Natural killer cell (primary cell): ENCODE measurements around the gene HNRNPU. TPM values are rescaled to one million over a fixed set of nuclear protein-coding genes. Genes with fewer than 3 reads are reported as not detected.

Source experiments
- ATAC-seq, 3 donors: fragments of 150-1000 bp in 2 of 3; fragments of 200-7000 bp in 1 of 3; cut with Tn5 transposase; 1 replicate in 1 of 3; 2 replicates in 2 of 3; pipeline ENCODE4 v1.10.0; 2021; ENCODE audit warnings: mild to moderate bottlenecking in 2 of 3, moderate library complexity in 2 of 3
- DNase-seq, 2 donors: peaks; one replicate each; pipeline versions ENCODE4 v3.0.0 to v3.0.0-alpha.2; 2013 to 2021; ENCODE audit warnings: mixed read lengths in 1 of 2
- H3K27ac ChIP-seq: one replicate; pipeline ENCODE4 v1.5.1; 2013; ENCODE audit warnings: mild to moderate bottlenecking, low read length
- H3K27me3 ChIP-seq: one replicate; pipeline ENCODE4 v1.6.1; 2013; ENCODE audit warnings: low read length; ENCODE audit not compliant: control insufficient read depth, insufficient read depth
- H3K36me3 ChIP-seq: one replicate; pipeline ENCODE4 v1.6.1; 2013; ENCODE audit warnings: low read length; ENCODE audit not compliant: control insufficient read depth, insufficient read depth
- H3K4me1 ChIP-seq: one replicate; pipeline ENCODE4 v1.6.1; 2013; ENCODE audit warnings: low read length; ENCODE audit not compliant: control insufficient read depth, insufficient read depth
- H3K4me3 ChIP-seq: one replicate; pipeline ENCODE4 v1.5.1; 2013; ENCODE audit warnings: low read length
- H3K9me3 ChIP-seq: one replicate; pipeline ENCODE4 v1.6.1; 2013; ENCODE audit warnings: low read length; ENCODE audit not compliant: control insufficient read depth, insufficient read depth
- H3K27ac Mint-ChIP-seq, 2 donors: one replicate each; pipeline ENCODE4 v1.8.0; 2022; ENCODE audit warnings: mild to moderate bottlenecking in 2 of 2, mixed read lengths in 2 of 2, moderate library complexity in 1 of 2
- H3K27me3 Mint-ChIP-seq, 2 donors: one replicate each; pipeline ENCODE4 v1.8.0; 2022; ENCODE audit warnings: low read depth in 2 of 2, mixed read lengths in 2 of 2
- H3K36me3 Mint-ChIP-seq: one replicate; pipeline ENCODE4 v1.8.0; 2022; ENCODE audit warnings: mixed read lengths
- H3K4me1 Mint-ChIP-seq, 2 donors: one replicate each; pipeline ENCODE4 v1.8.0; 2022; ENCODE audit warnings: mixed read lengths in 2 of 2
- H3K4me3 Mint-ChIP-seq: one replicate; pipeline ENCODE4 v1.8.0; 2022; ENCODE audit warnings: mild to moderate bottlenecking, moderate library complexity, mixed read lengths
- H3K9me3 Mint-ChIP-seq, 2 donors: one replicate each; pipeline ENCODE4 v1.8.0; 2022; ENCODE audit warnings: mixed read lengths in 2 of 2
- WGBS: methylation state at CpG from one replicate; pipeline ENCODE4 v1.1.7; 2013; ENCODE audit warnings: missing lambda C conversion rate; ENCODE audit not compliant: insufficient coverage; 5-methylcytosine and 5-hydroxymethylcytosine counted together
- intact Hi-C: fragments of 100-400 bp; cut with micrococcal nuclease; formaldehyde crosslinking; loops from one replicate; pipeline ENCODE4 v1.14.2; 2022
- total RNA-seq, 4 donors: library from RNA; stranded (reverse); fragments of 120-200 nt in 1 of 4; gene quantifications; one replicate each; pipeline versions ENCODE4 v1.2.3 to v1.2.4, GENCODE V29; 2013 to 2022
- TF ChIP-seq, protein P1 (sequence below): fragments of 200-600 bp; IDR thresholded peaks from one replicate; pipeline ENCODE4 v1.8.0; 2022; ENCODE audit warnings: antibody characterized with exemption

HNRNPU gene
- total RNA-seq, 3 donors from 2014 or later (not counting 1 experiment from before 2014, with no cell fraction given) = 467 to 603 (median 504) TPM

DNA sequence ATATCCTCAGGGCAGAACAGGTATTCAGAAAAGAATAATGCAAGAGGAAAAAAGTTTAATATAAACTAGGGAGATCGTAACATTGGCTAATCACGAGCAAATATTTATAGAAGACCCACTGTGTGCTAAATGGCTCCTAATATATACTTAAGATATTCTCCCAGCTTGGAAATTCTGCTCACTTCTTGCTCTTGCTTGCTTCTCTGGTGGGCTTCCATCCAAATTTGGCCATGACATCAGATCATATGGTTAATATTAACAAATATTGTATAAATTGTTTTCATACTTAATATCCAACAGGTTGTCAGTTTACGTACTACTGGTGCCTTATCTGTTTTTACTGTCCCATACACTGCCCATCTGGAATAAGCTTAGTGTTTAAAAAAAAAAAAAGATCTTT is 27.8 kb downstream of the HNRNPU start:
- H3K27ac Mint-ChIP-seq = peak overlapping the region; percentile 96 to 99
- peaks cover 48 to 59% of the 10 kb centered on the region in 2 donors for H3K4me1 Mint-ChIP-seq
- no peak for DNase-seq
- WGBS = no CpG with 5 or more reads among the region's 3 CpGs
- H3K4me3 Mint-ChIP-seq = peak overlapping the region; percentile 98
- Histone ChIP-seq H3K4me3 (peak overlapping the region; percentile 61), H3K9me3 (no peaks in the 10 kb centered on the region), H3K27ac (peak overlapping the region; percentile 99), H3K36me3 (peaks cover 10% of the 10 kb centered on the region), H3K4me1 (peaks cover 11% of the 10 kb centered on the region), H3K27me3 (no peaks in the 10 kb centered on the region)
- intact Hi-C loops = loop anchor here (2.0 kb wide), 1 partner anchor 14 kb away; no protein-coding TSS in a partner anchor
- ATAC-seq = no peak
- TF ChIP-seq, protein P1, sequence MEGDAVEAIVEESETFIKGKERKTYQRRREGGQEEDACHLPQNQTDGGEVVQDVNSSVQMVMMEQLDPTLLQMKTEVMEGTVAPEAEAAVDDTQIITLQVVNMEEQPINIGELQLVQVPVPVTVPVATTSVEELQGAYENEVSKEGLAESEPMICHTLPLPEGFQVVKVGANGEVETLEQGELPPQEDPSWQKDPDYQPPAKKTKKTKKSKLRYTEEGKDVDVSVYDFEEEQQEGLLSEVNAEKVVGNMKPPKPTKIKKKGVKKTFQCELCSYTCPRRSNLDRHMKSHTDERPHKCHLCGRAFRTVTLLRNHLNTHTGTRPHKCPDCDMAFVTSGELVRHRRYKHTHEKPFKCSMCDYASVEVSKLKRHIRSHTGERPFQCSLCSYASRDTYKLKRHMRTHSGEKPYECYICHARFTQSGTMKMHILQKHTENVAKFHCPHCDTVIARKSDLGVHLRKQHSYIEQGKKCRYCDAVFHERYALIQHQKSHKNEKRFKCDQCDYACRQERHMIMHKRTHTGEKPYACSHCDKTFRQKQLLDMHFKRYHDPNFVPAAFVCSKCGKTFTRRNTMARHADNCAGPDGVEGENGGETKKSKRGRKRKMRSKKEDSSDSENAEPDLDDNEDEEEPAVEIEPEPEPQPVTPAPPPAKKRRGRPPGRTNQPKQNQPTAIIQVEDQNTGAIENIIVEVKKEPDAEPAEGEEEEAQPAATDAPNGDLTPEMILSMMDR = no peak
- H3K9me3 Mint-ChIP-seq = no peaks in the 10 kb centered on the region
- H3K27me3 Mint-ChIP-seq = no peaks in the 10 kb centered on the region
- no peaks in the 10 kb centered on the region for H3K36me3 Mint-ChIP-seq

DNA sequence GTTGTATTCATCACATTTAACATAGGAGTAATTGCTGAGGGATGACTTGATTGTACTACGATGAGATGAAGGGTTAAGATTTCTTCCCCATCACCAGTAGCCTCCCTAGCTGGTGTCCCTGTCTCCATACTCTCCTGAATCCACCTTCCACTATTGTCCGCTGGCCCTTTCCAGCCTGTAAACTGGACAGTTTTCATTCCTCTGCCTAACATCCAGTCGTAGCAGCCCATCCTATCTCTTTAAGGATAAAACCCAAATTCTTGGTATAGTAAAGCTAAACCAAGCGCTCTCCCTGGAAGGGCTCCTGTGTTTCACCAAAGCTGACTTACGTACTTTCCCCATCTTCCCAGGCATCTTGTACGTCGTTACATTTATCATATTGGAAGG is 28.2 kb downstream of the HNRNPU start:
- TF ChIP-seq, protein P1 = no peak
- H3K9me3 Mint-ChIP-seq = no peaks in the 10 kb centered on the region
- Histone ChIP-seq H3K9me3 (no peaks in the 10 kb centered on the region), H3K27me3 (no peaks in the 10 kb centered on the region), H3K36me3 (peaks cover 6% of the 10 kb centered on the region), H3K4me1 (peaks cover 11% of the 10 kb centered on the region), H3K27ac (peak overlapping the region; percentile 99), H3K4me3 (peak overlapping the region; percentile 61)
- 16% methylated on average over 3 of the region's 7 CpGs for WGBS
- peak in 1 of 2 donors; percentile 42 for DNase-seq
- peaks cover 48 to 59% of the 10 kb centered on the region in 2 donors for H3K4me1 Mint-ChIP-seq
- H3K27ac Mint-ChIP-seq = peak overlapping the region; percentile 96 to 99
- H3K36me3 Mint-ChIP-seq = no peaks in the 10 kb centered on the region
- no peaks in the 10 kb centered on the region for H3K27me3 Mint-ChIP-seq
- intact Hi-C loops = loop anchor here (2.0 kb wide), 1 partner anchor 15 kb away; no protein-coding TSS in a partner anchor
- ATAC-seq = no peak
- H3K4me3 Mint-ChIP-seq = peak overlapping the region; percentile 98

DNA sequence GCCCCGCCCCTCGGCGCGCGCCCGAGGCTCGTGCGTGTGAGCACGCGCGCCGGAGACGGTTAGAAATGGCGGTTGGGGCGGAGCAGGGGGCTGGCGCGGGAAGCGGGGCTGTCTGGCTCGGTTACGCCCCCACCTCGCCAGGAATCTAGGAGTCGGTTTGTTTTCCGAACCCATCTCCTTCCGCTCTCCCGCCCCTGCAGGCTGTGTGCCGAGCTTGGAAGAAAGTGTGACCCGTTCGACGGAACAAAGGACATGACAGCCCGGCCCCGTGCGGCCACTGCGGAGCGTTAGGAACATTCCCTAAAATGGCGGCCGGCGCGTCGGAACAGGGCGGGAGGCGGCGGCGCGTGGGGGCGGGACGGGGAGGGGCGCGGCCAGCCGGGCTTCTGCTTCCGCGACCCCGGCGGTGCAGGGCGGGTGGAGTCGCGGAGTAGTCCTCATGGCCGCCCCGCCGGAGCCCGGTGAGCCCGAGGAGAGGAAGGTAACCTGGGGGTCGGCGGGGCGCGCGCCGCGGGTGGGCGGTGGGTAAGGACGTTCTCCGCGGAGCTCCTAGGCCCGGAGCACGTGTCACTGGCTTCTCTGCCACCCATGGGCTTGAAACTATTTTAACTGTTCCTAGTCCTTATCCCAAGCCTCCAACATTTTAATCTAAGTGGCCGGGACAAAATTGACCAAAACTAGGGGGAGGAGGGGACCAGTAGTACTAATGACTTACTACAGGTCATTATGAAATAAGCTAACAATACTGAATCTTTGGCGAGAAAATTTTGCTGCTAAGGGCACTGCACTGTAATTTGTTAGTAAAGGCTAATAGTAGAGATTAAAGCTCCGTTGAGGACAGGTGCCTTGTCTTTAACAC is 28.8 kb downstream of the HNRNPU start, which contains the start of gene COX20:
COX20 (plus strand) TSS at position 383 of the 859 bp plus-strand sequence; CDS start at position 440, 57 bp downstream.
- intact Hi-C loops = loop anchor here (1.0 to 2.0 kb wide), 5 partner anchors 15 to 383 kb away; partner anchors contain the start of gene HNRNPU

More for the DNA sequence above, 28.8 kb downstream of the HNRNPU start, which contains the start of gene COX20:
- H3K4me1 Mint-ChIP-seq = peaks cover 48 to 54% of the 10 kb centered on the region in 2 donors
- TF ChIP-seq, protein P1 = no peak
- H3K9me3 ChIP-seq = no peaks in the 10 kb centered on the region
- H3K27ac ChIP-seq = peak within 1 kb of the TSS; percentile 99
- H3K4me3 Mint-ChIP-seq = peak within 1 kb of the TSS; percentile 98
- H3K36me3 ChIP-seq = no peaks in the 10 kb centered on the region
- H3K36me3 Mint-ChIP-seq = no peaks in the 10 kb centered on the region
- H3K27me3 ChIP-seq = no peaks in the 10 kb centered on the region
- peak within 1 kb of the TSS; percentile 96 to 99 for H3K27ac Mint-ChIP-seq
- H3K4me3 ChIP-seq = peak within 1 kb of the TSS; percentile 61
- WGBS = under 1% methylated on average over 76 of the region's 77 CpGs
- H3K4me1 ChIP-seq = peaks cover 11% of the 10 kb centered on the region
- DNase-seq = peak in 1 of 2 donors; percentile 95
- no peaks in the 10 kb centered on the region for H3K9me3 Mint-ChIP-seq
- ATAC-seq = peak; percentile 71 to 89 (median 72)
- no peaks in the 10 kb centered on the region for H3K27me3 Mint-ChIP-seq
